Activated T-cell treated with anti-CD3 and anti-CD28 coated beads, Interleukin-2, amount 50 U/mL, for 24 hours (primary cell): ENCODE measurements around the gene OR2H1.

Experiments
- DNase-seq: peaks from one replicate; pipeline ENCODE4 v3.0.0-alpha.2; 2020
- H3K27ac Mint-ChIP-seq: 2 replicates; pipeline ENCODE4 v1.8.0; 2020; ENCODE audit warnings: mild to moderate bottlenecking, mixed read lengths
- H3K27me3 Mint-ChIP-seq: 2 replicates; pipeline ENCODE4 v1.8.0; 2020; ENCODE audit warnings: mixed read lengths
- H3K36me3 Mint-ChIP-seq: 2 replicates; pipeline ENCODE4 v1.8.0; 2020; ENCODE audit warnings: low read depth, mixed read lengths
- H3K4me1 Mint-ChIP-seq: 2 replicates; pipeline ENCODE4 v1.8.0; 2020; ENCODE audit warnings: low read depth, mixed read lengths
- H3K4me3 Mint-ChIP-seq: 2 replicates; pipeline ENCODE4 v1.8.0; 2020; ENCODE audit warnings: mild to moderate bottlenecking, moderate library complexity, mixed read lengths
- H3K9me3 Mint-ChIP-seq: 2 replicates; pipeline ENCODE4 v1.8.0; 2020; ENCODE audit warnings: mixed read lengths

The OR2H1 gene

GRCh38 chr6:29465279-29465678, 8.3 kb downstream of the OR2H1 start:
- no peak overlapping the region for H3K4me3 Mint-ChIP-seq
- DNase-seq = no peak
- H3K9me3 Mint-ChIP-seq = no peaks in the 10 kb centered on the region
- no peaks in the 10 kb centered on the region for H3K36me3 Mint-ChIP-seq
- H3K4me1 Mint-ChIP-seq = no peaks in the 10 kb centered on the region
- H3K27me3 Mint-ChIP-seq = peaks cover 27% of the 10 kb centered on the region
- H3K27ac Mint-ChIP-seq = no peak overlapping the region

- no peak for DNase-seq
- Mint-ChIP-seq H3K4me3 (no peak overlapping the region), H3K27me3 (peaks cover 27% of the 10 kb centered on the region), H3K27ac (no peak overlapping the region), H3K4me1 (no peaks in the 10 kb centered on the region), H3K36me3 (no peaks in the 10 kb centered on the region), H3K9me3 (no peaks in the 10 kb centered on the region)
Observed at GRCh38 chr6:29465801-29466200, 8.8 kb downstream of the OR2H1 start.

GRCh38 chr6:29466241-29466640, 9.3 kb downstream of the OR2H1 start:
- Mint-ChIP-seq H3K4me3 (no peak overlapping the region), H3K27ac (no peak overlapping the region), H3K27me3 (peaks cover 29% of the 10 kb centered on the region), H3K4me1 (no peaks in the 10 kb centered on the region), H3K36me3 (no peaks in the 10 kb centered on the region), H3K9me3 (no peaks in the 10 kb centered on the region)
- DNase-seq = no peak

GRCh38 chr6:29474996-29475395, 18.0 kb downstream of the OR2H1 start:
- Mint-ChIP-seq H3K27ac (no peak overlapping the region), H3K36me3 (no peaks in the 10 kb centered on the region), H3K4me3 (no peak overlapping the region), H3K4me1 (no peaks in the 10 kb centered on the region), H3K27me3 (peaks cover 23% of the 10 kb centered on the region), H3K9me3 (no peaks in the 10 kb centered on the region)
- no peak for DNase-seq

GRCh38 chr6:29477923-29478450, 21.0 kb downstream of the OR2H1 start:
- Mint-ChIP-seq H3K36me3 (no peaks in the 10 kb centered on the region), H3K27me3 (peaks cover 17% of the 10 kb centered on the region), H3K4me1 (no peaks in the 10 kb centered on the region), H3K27ac (no peak overlapping the region), H3K9me3 (no peaks in the 10 kb centered on the region), H3K4me3 (no peak overlapping the region)
- no peak for DNase-seq

GRCh38 chr6:29478740-29479139, 21.8 kb downstream of the OR2H1 start:
- no peak for DNase-seq
- no peaks in the 10 kb centered on the region for H3K9me3 Mint-ChIP-seq
- no peaks in the 10 kb centered on the region for H3K4me1 Mint-ChIP-seq
- no peak overlapping the region for H3K27ac Mint-ChIP-seq
- no peak overlapping the region for H3K4me3 Mint-ChIP-seq
- no peaks in the 10 kb centered on the region for H3K36me3 Mint-ChIP-seq
- H3K27me3 Mint-ChIP-seq = peaks cover 19% of the 10 kb centered on the region

GRCh38 chr6:29479560-29479959, 22.6 kb downstream of the OR2H1 start:
- Mint-ChIP-seq H3K36me3 (no peaks in the 10 kb centered on the region), H3K27me3 (peaks cover 23% of the 10 kb centered on the region), H3K4me3 (no peak overlapping the region), H3K9me3 (no peaks in the 10 kb centered on the region), H3K4me1 (no peaks in the 10 kb centered on the region), H3K27ac (no peak overlapping the region)
- no peak for DNase-seq

GRCh38 chr6:29483186-29483585, 26.2 kb downstream of the OR2H1 start:
- no peak overlapping the region for H3K4me3 Mint-ChIP-seq
- H3K36me3 Mint-ChIP-seq = no peaks in the 10 kb centered on the region
- H3K27me3 Mint-ChIP-seq = peaks cover 44% of the 10 kb centered on the region
- no peak overlapping the region for H3K27ac Mint-ChIP-seq
- no peaks in the 10 kb centered on the region for H3K4me1 Mint-ChIP-seq
- DNase-seq = no peak
- H3K9me3 Mint-ChIP-seq = no peaks in the 10 kb centered on the region

GRCh38 chr6:29483735-29484134, 26.8 kb downstream of the OR2H1 start:
- Mint-ChIP-seq H3K4me3 (no peak overlapping the region), H3K9me3 (no peaks in the 10 kb centered on the region), H3K27me3 (peaks cover 46% of the 10 kb centered on the region), H3K36me3 (no peaks in the 10 kb centered on the region), H3K4me1 (no peaks in the 10 kb centered on the region), H3K27ac (no peak overlapping the region)
- DNase-seq = no peak

GRCh38 chr6:29486577-29486976, 29.6 kb downstream of the OR2H1 start:
- H3K36me3 Mint-ChIP-seq = no peaks in the 10 kb centered on the region
- H3K27ac Mint-ChIP-seq = no peak overlapping the region
- no peak overlapping the region for H3K4me3 Mint-ChIP-seq
- H3K4me1 Mint-ChIP-seq = no peaks in the 10 kb centered on the region
- peaks cover 53% of the 10 kb centered on the region for H3K27me3 Mint-ChIP-seq
- no peaks in the 10 kb centered on the region for H3K9me3 Mint-ChIP-seq
- no peak for DNase-seq

GRCh38 chr6:29487131-29487530, 30.2 kb downstream of the OR2H1 start:
- H3K4me3 Mint-ChIP-seq = no peak overlapping the region
- H3K36me3 Mint-ChIP-seq = no peaks in the 10 kb centered on the region
- H3K27ac Mint-ChIP-seq = no peak overlapping the region
- no peaks in the 10 kb centered on the region for H3K9me3 Mint-ChIP-seq
- H3K4me1 Mint-ChIP-seq = no peaks in the 10 kb centered on the region
- H3K27me3 Mint-ChIP-seq = peaks cover 50% of the 10 kb centered on the region
- DNase-seq = no peak

- H3K4me3 Mint-ChIP-seq = no peak within 1 kb of the TSS
- DNase-seq = no peak
- H3K4me1 Mint-ChIP-seq = no peaks in the 10 kb centered on the region
- no peaks in the 10 kb centered on the region for H3K36me3 Mint-ChIP-seq
- no peaks in the 10 kb centered on the region for H3K9me3 Mint-ChIP-seq
- H3K27ac Mint-ChIP-seq = no peak within 1 kb of the TSS
- H3K27me3 Mint-ChIP-seq = peaks cover 45% of the 10 kb centered on the region
Observed at GRCh38 chr6:29487660-29488059, 30.7 kb downstream of the OR2H1 start, which contains the start of gene MAS1L. Gene MAS1L (minus strand): TSS chr6:29487956. CDS start chr6:29487902, 54 bp downstream.

GRCh38 chr6:29488874-29489273, 31.9 kb downstream of the OR2H1 start:
- no peak for DNase-seq
- H3K36me3 Mint-ChIP-seq = no peaks in the 10 kb centered on the region
- H3K4me1 Mint-ChIP-seq = no peaks in the 10 kb centered on the region
- no peak overlapping the region for H3K4me3 Mint-ChIP-seq
- H3K27me3 Mint-ChIP-seq = peaks cover 41% of the 10 kb centered on the region
- H3K27ac Mint-ChIP-seq = no peak overlapping the region
- no peaks in the 10 kb centered on the region for H3K9me3 Mint-ChIP-seq

- no peaks in the 10 kb centered on the region for H3K9me3 Mint-ChIP-seq
- no peaks in the 10 kb centered on the region for H3K36me3 Mint-ChIP-seq
- DNase-seq = no peak
- no peaks in the 10 kb centered on the region for H3K4me1 Mint-ChIP-seq
- H3K27ac Mint-ChIP-seq = no peak overlapping the region
- H3K4me3 Mint-ChIP-seq = no peak overlapping the region
- peaks cover 38% of the 10 kb centered on the region for H3K27me3 Mint-ChIP-seq
Observed at GRCh38 chr6:29489286-29489685, 32.3 kb downstream of the OR2H1 start.

- H3K36me3 Mint-ChIP-seq = no peaks in the 10 kb centered on the region
- no peaks in the 10 kb centered on the region for H3K9me3 Mint-ChIP-seq
- peaks cover 33% of the 10 kb centered on the region for H3K27me3 Mint-ChIP-seq
- no peak overlapping the region for H3K4me3 Mint-ChIP-seq
- no peaks in the 10 kb centered on the region for H3K4me1 Mint-ChIP-seq
- DNase-seq = no peak
- H3K27ac Mint-ChIP-seq = no peak overlapping the region
Observed at GRCh38 chr6:29490055-29490454, 33.1 kb downstream of the OR2H1 start.

GRCh38 chr6:29490552-29490951, 33.6 kb downstream of the OR2H1 start:
- no peaks in the 10 kb centered on the region for H3K36me3 Mint-ChIP-seq
- H3K27me3 Mint-ChIP-seq = peaks cover 32% of the 10 kb centered on the region
- no peak overlapping the region for H3K4me3 Mint-ChIP-seq
- no peaks in the 10 kb centered on the region for H3K9me3 Mint-ChIP-seq
- H3K4me1 Mint-ChIP-seq = no peaks in the 10 kb centered on the region
- DNase-seq = no peak
- H3K27ac Mint-ChIP-seq = no peak overlapping the region
